ENCODE results near the gene TOE1. TPM values are rescaled to one million over a fixed set of nuclear protein-coding genes. Genes with fewer than 3 reads are reported as not detected.
A peak's percentile ranks its signal among the peaks of the same experiment; 100 is the strongest.
"Not testable (repeated sequence)": the region's sequence is repeated elsewhere in the genome, so short reads cannot be mapped to it uniquely, and the experiment has no call there.

The TOE1 gene
- total and polyA plus RNA-seq, 10 donors, result 8.7 to 12.6 (median 11.6) TPM

DNA sequence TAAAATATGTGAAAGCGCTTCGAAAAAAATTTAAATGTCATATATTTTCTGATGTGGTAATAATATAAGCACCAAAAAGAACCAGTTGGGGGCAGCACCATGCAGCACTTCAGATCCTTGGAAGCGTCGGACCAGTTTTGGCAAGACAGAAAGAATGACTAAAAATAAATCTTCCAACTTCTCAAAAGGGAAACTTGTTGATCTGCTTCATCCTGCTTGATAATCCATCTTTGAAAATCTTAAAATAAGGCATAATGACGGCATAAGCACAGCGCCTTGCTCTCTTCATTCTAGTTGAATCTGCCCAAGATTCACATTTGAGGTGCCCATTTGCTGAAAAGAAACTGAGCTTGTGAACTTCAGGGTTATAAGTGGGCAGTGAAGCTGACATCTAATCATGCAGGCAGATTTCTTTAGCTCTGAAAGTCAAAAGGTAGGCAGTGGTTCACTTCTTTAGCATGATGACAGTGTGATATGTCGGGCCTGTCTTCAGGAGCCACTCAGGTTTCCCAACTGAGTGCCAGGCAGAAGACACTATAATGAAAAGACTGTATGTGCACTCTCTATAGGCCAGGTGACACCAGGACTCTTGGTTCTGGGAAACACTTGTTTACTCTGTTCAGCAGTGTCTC lies 20.0 kb downstream of the TOE1 start:
- TF ChIP-seq, protein P1, sequence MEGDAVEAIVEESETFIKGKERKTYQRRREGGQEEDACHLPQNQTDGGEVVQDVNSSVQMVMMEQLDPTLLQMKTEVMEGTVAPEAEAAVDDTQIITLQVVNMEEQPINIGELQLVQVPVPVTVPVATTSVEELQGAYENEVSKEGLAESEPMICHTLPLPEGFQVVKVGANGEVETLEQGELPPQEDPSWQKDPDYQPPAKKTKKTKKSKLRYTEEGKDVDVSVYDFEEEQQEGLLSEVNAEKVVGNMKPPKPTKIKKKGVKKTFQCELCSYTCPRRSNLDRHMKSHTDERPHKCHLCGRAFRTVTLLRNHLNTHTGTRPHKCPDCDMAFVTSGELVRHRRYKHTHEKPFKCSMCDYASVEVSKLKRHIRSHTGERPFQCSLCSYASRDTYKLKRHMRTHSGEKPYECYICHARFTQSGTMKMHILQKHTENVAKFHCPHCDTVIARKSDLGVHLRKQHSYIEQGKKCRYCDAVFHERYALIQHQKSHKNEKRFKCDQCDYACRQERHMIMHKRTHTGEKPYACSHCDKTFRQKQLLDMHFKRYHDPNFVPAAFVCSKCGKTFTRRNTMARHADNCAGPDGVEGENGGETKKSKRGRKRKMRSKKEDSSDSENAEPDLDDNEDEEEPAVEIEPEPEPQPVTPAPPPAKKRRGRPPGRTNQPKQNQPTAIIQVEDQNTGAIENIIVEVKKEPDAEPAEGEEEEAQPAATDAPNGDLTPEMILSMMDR (IDR thresholded peaks at IDR 0.05 in 8 of 11, conservative IDR thresholded peaks at IDR 0.05 in 3 of 11), result peak; percentile 33 to 76 (median 64)
- no peak for TF ChIP-seq POLR2A (IDR thresholded peaks at IDR 0.05)
- intact Hi-C loops (cut with DNase I; ENCODE audit: low total_unique reads), result loop anchor here (5.0 to 10.0 kb wide), 2 partner anchors 132 to 215 kb away; partner anchors contain the start of gene TESK2
- Histone ChIP-seq H3K4me3 (peak overlapping the region in 1 of 8 donors; percentile 25), H3K27ac (peak overlapping the region; percentile 55 to 81 (median 74)), H3K4me1 (peaks cover 14 to 24% (median 20%) of the 10 kb centered on the region in 6 donors), H3K9me3 (no peaks in the 10 kb centered on the region), H3K36me3 (peaks cover 0 to 2% (median 0%) of the 10 kb centered on the region in 6 donors), H3K27me3 (replicated peaks in 1 of 7) (no peaks in the 10 kb centered on the region)
- no peak for DNase-seq
- WGBS, 5 donors, result 26 to 32% (median 31%) methylated on average over 7 of the region's 7 CpGs

DNA sequence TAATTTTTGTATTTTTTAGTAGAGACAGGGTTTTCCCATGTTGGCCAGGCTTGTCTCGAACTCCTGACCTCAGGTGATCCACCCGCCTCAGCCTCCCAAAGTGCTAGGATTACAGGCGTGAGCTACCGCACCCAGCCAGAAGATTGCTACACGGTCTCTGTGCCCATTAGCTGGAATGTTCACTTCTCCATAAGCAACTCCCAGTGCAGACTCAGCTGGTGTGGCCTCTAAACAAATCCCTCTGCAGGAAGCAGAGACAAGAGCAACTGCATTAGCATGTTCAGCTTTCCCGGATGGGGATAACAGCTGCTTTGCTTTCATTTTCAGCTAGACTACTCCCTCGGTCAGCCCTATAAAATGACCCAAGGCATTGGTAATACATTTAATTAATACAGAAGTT lies 21.0 kb downstream of the TOE1 start:
- Histone ChIP-seq H3K4me3 (peak overlapping the region in 3 of 8 donors; percentile 9 to 48 (median 16)), H3K4me1 (peaks cover 14 to 24% (median 20%) of the 10 kb centered on the region in 6 donors), H3K27ac (peak overlapping the region; percentile 55 to 81 (median 74))
- not testable (repeated sequence) for H3K27me3 ChIP-seq (replicated peaks in 1 of 7); H3K36me3 ChIP-seq; H3K9me3 ChIP-seq; DNase-seq
- intact Hi-C loops (cut with DNase I; ENCODE audit: low total_unique reads), result loop anchor here (5.0 kb wide), 1 partner anchor 131 kb away; the partner anchor contains the start of gene TESK2
- TF ChIP-seq POLR2AphosphoS5 (IDR thresholded peaks at IDR 0.05), result peak in 2 of 3 donors; percentile 26 to 34
- TF ChIP-seq, protein P1 (IDR thresholded peaks at IDR 0.05 in 8 of 11, conservative IDR thresholded peaks at IDR 0.05 in 3 of 11), result peak in 1 of 11 experiments; percentile 18
- WGBS, 5 donors, result 45 to 64% (median 50%) methylated on average over 7 of the region's 7 CpGs

DNA sequence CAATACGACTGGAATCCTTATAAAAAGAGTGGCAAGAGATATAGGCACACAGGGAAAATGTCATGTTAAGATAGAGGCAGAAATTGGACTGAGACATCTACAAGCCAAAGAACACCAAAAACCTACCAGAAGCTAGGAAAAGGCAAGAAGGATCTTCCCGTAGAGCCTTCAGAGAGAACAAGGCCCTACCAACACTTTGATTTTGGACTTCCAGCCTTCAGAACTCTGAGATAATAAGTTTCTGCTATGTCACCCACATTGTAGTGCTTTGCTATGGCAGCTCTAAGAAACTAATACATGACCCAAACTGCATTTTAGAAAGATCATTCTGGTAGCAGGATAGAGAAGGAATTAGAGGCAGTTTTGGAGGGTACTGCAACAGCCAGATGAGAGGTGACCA lies 24.3 kb downstream of the TOE1 start:
- H3K27me3 ChIP-seq (replicated peaks in 1 of 7), result no peaks in the 10 kb centered on the region
- WGBS, 5 donors, result 89 to 98% (median 95%) methylated on average over 2 of the region's 2 CpGs
- H3K9me3 ChIP-seq, result no peaks in the 10 kb centered on the region
- no peaks in the 10 kb centered on the region for H3K36me3 ChIP-seq
- TF ChIP-seq, protein P1 (IDR thresholded peaks at IDR 0.05 in 8 of 11, conservative IDR thresholded peaks at IDR 0.05 in 3 of 11), result no peak
- TF ChIP-seq POLR2A (IDR thresholded peaks at IDR 0.05) (no peak), POLR2AphosphoS5 (IDR thresholded peaks at IDR 0.05) (no peak)
- no peak overlapping the region for H3K27ac ChIP-seq
- intact Hi-C loops (cut with DNase I; ENCODE audit: low total_unique reads), result loop anchor here (5.0 kb wide), 1 partner anchor 128 kb away; the partner anchor contains the start of gene TESK2
- peaks cover 14 to 24% (median 20%) of the 10 kb centered on the region in 6 donors for H3K4me1 ChIP-seq
- DNase-seq, result no peak
- no peak overlapping the region for H3K4me3 ChIP-seq

DNA sequence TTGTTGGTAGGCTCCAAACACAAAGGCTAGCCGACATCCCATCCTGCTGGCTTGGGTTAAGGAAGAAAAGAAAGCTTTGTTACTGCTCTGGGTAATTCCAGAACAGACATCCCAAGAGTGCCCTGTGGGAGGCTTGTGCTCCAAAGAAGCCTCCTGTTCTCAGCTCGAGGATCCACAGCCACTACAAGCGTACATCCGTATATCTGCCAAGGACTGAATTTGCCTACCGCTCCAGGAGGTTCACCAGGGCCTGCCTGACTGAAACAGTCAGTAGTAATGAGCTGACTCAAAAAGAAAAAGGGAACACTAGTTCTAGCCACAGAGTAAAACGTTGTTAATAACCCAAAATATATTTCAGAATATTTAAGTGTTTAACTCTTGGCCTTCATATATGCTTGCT lies 25.1 kb downstream of the TOE1 start:
- DNase-seq, result no peak
- intact Hi-C loops (cut with DNase I; ENCODE audit: low total_unique reads), result no loop called here
- Histone ChIP-seq H3K4me1 (peaks cover 10 to 17% (median 15%) of the 10 kb centered on the region in 6 donors), H3K27ac (no peak overlapping the region), H3K36me3 (no peaks in the 10 kb centered on the region), H3K4me3 (no peak overlapping the region), H3K9me3 (no peaks in the 10 kb centered on the region), H3K27me3 (replicated peaks in 1 of 7) (no peaks in the 10 kb centered on the region)
- WGBS, 5 donors, result 76 to 84% (median 83%) methylated on average over 6 of the region's 6 CpGs
- TF ChIP-seq POLR2A (IDR thresholded peaks at IDR 0.05) (no peak), POLR2AphosphoS5 (IDR thresholded peaks at IDR 0.05) (no peak)
- TF ChIP-seq, protein P1 (IDR thresholded peaks at IDR 0.05 in 8 of 11, conservative IDR thresholded peaks at IDR 0.05 in 3 of 11), result no peak
